Measurements from ENCODE around the gene LGI4.

The LGI4 gene

GRCh38 chr19:35122687-35123551 lies 11.9 kb downstream of the LGI4 start:
- DNase-seq, result no peak

- DNase-seq, result no peak
Measured at GRCh38 chr19:35120898-35121297, 14.0 kb downstream of the LGI4 start.

GRCh38 chr19:35120492-35120891 lies 14.4 kb downstream of the LGI4 start:
- no peak for DNase-seq

- no peak for DNase-seq
Measured at GRCh38 chr19:35119578-35120155, 15.2 kb downstream of the LGI4 start.

- DNase-seq, result no peak
Measured at GRCh38 chr19:35119091-35119490, 15.8 kb downstream of the LGI4 start.

GRCh38 chr19:35118268-35119020 lies 16.4 kb downstream of the LGI4 start:
- DNase-seq, result no peak

GRCh38 chr19:35117799-35118198 lies 17.1 kb downstream of the LGI4 start:
- DNase-seq, result no peak

- no peak for DNase-seq
Measured at GRCh38 chr19:35117116-35117515, 17.7 kb downstream of the LGI4 start.

GRCh38 chr19:35116072-35116801 lies 18.6 kb downstream of the LGI4 start:
- DNase-seq, result no peak

- DNase-seq, result no peak
Measured at GRCh38 chr19:35115177-35115951, 19.5 kb downstream of the LGI4 start, which contains the start of gene FXYD3. FXYD3 (plus strand) TSS chr19:35115823; CDS start chr19:35119377, 3,554 bp downstream.

GRCh38 chr19:35114353-35115176 lies 20.3 kb downstream of the LGI4 start:
- no peak for DNase-seq

GRCh38 chr19:35112995-35113688 lies 21.7 kb downstream of the LGI4 start:
- DNase-seq, result no peak

- DNase-seq, result no peak
Measured at GRCh38 chr19:35110974-35111373, 23.9 kb downstream of the LGI4 start.

GRCh38 chr19:35109395-35110112 lies 25.3 kb downstream of the LGI4 start:
- no peak for DNase-seq

- DNase-seq, result no peak
Measured at GRCh38 chr19:35108730-35109129, 26.1 kb downstream of the LGI4 start.

- DNase-seq, result no peak
Measured at GRCh38 chr19:35107545-35107944, 27.3 kb downstream of the LGI4 start.

- DNase-seq, result no peak
Measured at GRCh38 chr19:35106898-35107541, 27.8 kb downstream of the LGI4 start.

GRCh38 chr19:35106291-35106583 lies 28.6 kb downstream of the LGI4 start:
- no peak for DNase-seq
